Panc1 (cell line): ENCODE measurements around the gene PTGIS.

Experiments used
- CTCF ChIP-seq: fragments of 450-650 bp; IDR thresholded peaks from 2 replicates; pipeline ENCODE4 v1.5.1; 2017; ENCODE audit warnings: mild to moderate bottlenecking
- POLR2AphosphoS5 ChIP-seq: IDR thresholded peaks from 2 replicates; pipeline ENCODE4 v1.6.1; 2012; ENCODE audit warnings: mild to moderate bottlenecking, low read depth, low read length, moderate library complexity
- SIN3A ChIP-seq: IDR thresholded peaks from 2 replicates; pipeline ENCODE4 v1.6.1; 2012; ENCODE audit warnings: low read depth, mild to moderate bottlenecking, low read length, moderate library complexity, borderline replicate concordance; ENCODE audit not compliant: insufficient read depth
- TCF7L2 ChIP-seq: IDR thresholded peaks from 2 replicates; pipeline ENCODE4 v1.6.1; 2011; ENCODE audit warnings: mild to moderate bottlenecking, low read depth, low read length, inconsistent platforms
- TF ChIP-seq, protein P1 (sequence below), 2 experiments: IDR thresholded peaks; 2 replicates each; pipeline ENCODE4 v1.6.1; 2011 to 2012; ENCODE audit warnings: low read depth in 2 of 2, control low read depth in 1 of 2, low read length in 1 of 2, mild to moderate bottlenecking in 1 of 2, moderate library complexity in 1 of 2; ENCODE audit not compliant: insufficient read depth in 1 of 2

GRCh38 chr20:49578436-49578835, 10.5 kb upstream of the PTGIS start:
- TF ChIP-seq CTCF (no peak), POLR2AphosphoS5 (no peak), TCF7L2 (no peak), SIN3A (no peak)
- TF ChIP-seq, protein P1, sequence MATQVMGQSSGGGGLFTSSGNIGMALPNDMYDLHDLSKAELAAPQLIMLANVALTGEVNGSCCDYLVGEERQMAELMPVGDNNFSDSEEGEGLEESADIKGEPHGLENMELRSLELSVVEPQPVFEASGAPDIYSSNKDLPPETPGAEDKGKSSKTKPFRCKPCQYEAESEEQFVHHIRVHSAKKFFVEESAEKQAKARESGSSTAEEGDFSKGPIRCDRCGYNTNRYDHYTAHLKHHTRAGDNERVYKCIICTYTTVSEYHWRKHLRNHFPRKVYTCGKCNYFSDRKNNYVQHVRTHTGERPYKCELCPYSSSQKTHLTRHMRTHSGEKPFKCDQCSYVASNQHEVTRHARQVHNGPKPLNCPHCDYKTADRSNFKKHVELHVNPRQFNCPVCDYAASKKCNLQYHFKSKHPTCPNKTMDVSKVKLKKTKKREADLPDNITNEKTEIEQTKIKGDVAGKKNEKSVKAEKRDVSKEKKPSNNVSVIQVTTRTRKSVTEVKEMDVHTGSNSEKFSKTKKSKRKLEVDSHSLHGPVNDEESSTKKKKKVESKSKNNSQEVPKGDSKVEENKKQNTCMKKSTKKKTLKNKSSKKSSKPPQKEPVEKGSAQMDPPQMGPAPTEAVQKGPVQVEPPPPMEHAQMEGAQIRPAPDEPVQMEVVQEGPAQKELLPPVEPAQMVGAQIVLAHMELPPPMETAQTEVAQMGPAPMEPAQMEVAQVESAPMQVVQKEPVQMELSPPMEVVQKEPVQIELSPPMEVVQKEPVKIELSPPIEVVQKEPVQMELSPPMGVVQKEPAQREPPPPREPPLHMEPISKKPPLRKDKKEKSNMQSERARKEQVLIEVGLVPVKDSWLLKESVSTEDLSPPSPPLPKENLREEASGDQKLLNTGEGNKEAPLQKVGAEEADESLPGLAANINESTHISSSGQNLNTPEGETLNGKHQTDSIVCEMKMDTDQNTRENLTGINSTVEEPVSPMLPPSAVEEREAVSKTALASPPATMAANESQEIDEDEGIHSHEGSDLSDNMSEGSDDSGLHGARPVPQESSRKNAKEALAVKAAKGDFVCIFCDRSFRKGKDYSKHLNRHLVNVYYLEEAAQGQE (IDR thresholded peaks at IDR 0.05; ENCODE audit: insufficient read depth in 1 of 2, low read depth in 2 of 2, low read length in 1 of 2): no peak
